ENCODE data around the gene TRPM3.
A peak's percentile ranks its signal among the peaks of the same experiment; 100 is the strongest.

The TRPM3 gene

GRCh38 chr9:70677055-70677735 is 444.2 kb downstream of the TRPM3 start:
- Histone ChIP-seq H3K4me1 (ENCODE audit: control insufficient read depth in 1 of 2, insufficient read depth in 2 of 2, low read length in 2 of 2) (no peaks in the 10 kb centered on the region), H3K79me2 (ENCODE audit: control insufficient read depth, insufficient read depth, low read length, poor library complexity) (no peaks in the 10 kb centered on the region), H3K23ac (ENCODE audit: low read length) (no peak overlapping the region), H3K27me3 (ENCODE audit: insufficient read depth, low read length) (no peaks in the 10 kb centered on the region), H3K4ac (ENCODE audit: low read depth, low read length) (no peak overlapping the region), H3K9me3 (ENCODE audit: insufficient read depth, low read depth, low read length) (no peaks in the 10 kb centered on the region), H2BK5ac (ENCODE audit: low read depth, low read length, poor library complexity) (no peak overlapping the region), H2AFZ (ENCODE audit: insufficient read depth, low read length, poor library complexity) (no peak overlapping the region), H4K91ac (ENCODE audit: low read depth, low read length) (no peak overlapping the region), H3K14ac (ENCODE audit: low read length) (no peak overlapping the region), H3K27ac (ENCODE audit: low read depth, low read length) (no peak overlapping the region), H2BK12ac (ENCODE audit: low read length) (no peak overlapping the region), H2AK5ac (ENCODE audit: low read length) (no peak overlapping the region), H4K8ac (ENCODE audit: low read depth, low read length) (no peak overlapping the region), H3K4me2 (ENCODE audit: low read length) (no peak overlapping the region), H3K79me1 (ENCODE audit: low read length) (no peaks in the 10 kb centered on the region), H4K12ac (ENCODE audit: low read depth, low read length) (no peak overlapping the region), H2BK120ac (ENCODE audit: insufficient read depth, low read length, poor library complexity) (no peak overlapping the region), H3K36me3 (ENCODE audit: control insufficient read depth in 1 of 2, insufficient read depth in 2 of 2, low read length in 2 of 2) (no peaks in the 10 kb centered on the region), H3K4me3 (ENCODE audit: low read depth, low read length) (no peak overlapping the region), H3K18ac (ENCODE audit: low read length) (no peak overlapping the region), H3K9ac (ENCODE audit: low read length) (no peak overlapping the region)
- DNase-seq: peak in 1 of 2 donors; percentile 33
- no CpG with 5 or more reads among the region's 5 CpGs for whole genome bisulfite sequencing (ENCODE audit: extremely low coverage, insufficient coverage, insufficient read length)

- H3K14ac ChIP-seq (ENCODE audit: low read length): no peak overlapping the region
- no peak overlapping the region for H3K4me2 ChIP-seq (ENCODE audit: low read length)
- H3K9me3 ChIP-seq (ENCODE audit: insufficient read depth, low read depth, low read length): no peaks in the 10 kb centered on the region
- H3K79me2 ChIP-seq (ENCODE audit: control insufficient read depth, insufficient read depth, low read length, poor library complexity): no peaks in the 10 kb centered on the region
- no peak overlapping the region for H3K9ac ChIP-seq (ENCODE audit: low read length)
- DNase-seq: no peak
- H3K23ac ChIP-seq (ENCODE audit: low read length): no peak overlapping the region
- no peak overlapping the region for H2BK120ac ChIP-seq (ENCODE audit: insufficient read depth, low read length, poor library complexity)
- no peak overlapping the region for H3K4me3 ChIP-seq (ENCODE audit: low read depth, low read length)
- H4K12ac ChIP-seq (ENCODE audit: low read depth, low read length): no peak overlapping the region
- no peaks in the 10 kb centered on the region for H3K79me1 ChIP-seq (ENCODE audit: low read length)
- H2BK5ac ChIP-seq (ENCODE audit: low read depth, low read length, poor library complexity): no peak overlapping the region
- no peak overlapping the region for H3K27ac ChIP-seq (ENCODE audit: low read depth, low read length)
- no peaks in the 10 kb centered on the region for H3K27me3 ChIP-seq (ENCODE audit: insufficient read depth, low read length)
- no peak overlapping the region for H2BK12ac ChIP-seq (ENCODE audit: low read length)
- H3K36me3 ChIP-seq (ENCODE audit: control insufficient read depth in 1 of 2, insufficient read depth in 2 of 2, low read length in 2 of 2): no peaks in the 10 kb centered on the region
- no peak overlapping the region for H3K18ac ChIP-seq (ENCODE audit: low read length)
- H2AFZ ChIP-seq (ENCODE audit: insufficient read depth, low read length, poor library complexity): no peak overlapping the region
- H3K4me1 ChIP-seq (ENCODE audit: control insufficient read depth in 1 of 2, insufficient read depth in 2 of 2, low read length in 2 of 2): no peaks in the 10 kb centered on the region
- H3K4ac ChIP-seq (ENCODE audit: low read depth, low read length): no peak overlapping the region
- H4K91ac ChIP-seq (ENCODE audit: low read depth, low read length): no peak overlapping the region
- no peak overlapping the region for H2AK5ac ChIP-seq (ENCODE audit: low read length)
- WGBS (ENCODE audit: extremely low coverage, insufficient coverage, insufficient read length): no CpG with 5 or more reads among the region's 1 CpG
- H4K8ac ChIP-seq (ENCODE audit: low read depth, low read length): no peak overlapping the region
Measured at GRCh38 chr9:70675868-70676370, 445.5 kb downstream of the TRPM3 start.

- H3K4me2 ChIP-seq (ENCODE audit: low read length): no peak overlapping the region
- H3K9me3 ChIP-seq (ENCODE audit: insufficient read depth, low read depth, low read length): no peaks in the 10 kb centered on the region
- no CpG with 5 or more reads among the region's 1 CpG for WGBS (ENCODE audit: extremely low coverage, insufficient coverage, insufficient read length)
- no peak overlapping the region for H2AFZ ChIP-seq (ENCODE audit: insufficient read depth, low read length, poor library complexity)
- no peak overlapping the region for H3K4me3 ChIP-seq (ENCODE audit: low read depth, low read length)
- no peaks in the 10 kb centered on the region for H3K79me2 ChIP-seq (ENCODE audit: control insufficient read depth, insufficient read depth, low read length, poor library complexity)
- no peak overlapping the region for H4K12ac ChIP-seq (ENCODE audit: low read depth, low read length)
- H3K36me3 ChIP-seq (ENCODE audit: control insufficient read depth in 1 of 2, insufficient read depth in 2 of 2, low read length in 2 of 2): no peaks in the 10 kb centered on the region
- no peak overlapping the region for H3K27ac ChIP-seq (ENCODE audit: low read depth, low read length)
- H3K27me3 ChIP-seq (ENCODE audit: insufficient read depth, low read length): no peaks in the 10 kb centered on the region
- H3K14ac ChIP-seq (ENCODE audit: low read length): no peak overlapping the region
- no peaks in the 10 kb centered on the region for H3K79me1 ChIP-seq (ENCODE audit: low read length)
- H4K8ac ChIP-seq (ENCODE audit: low read depth, low read length): no peak overlapping the region
- no peak overlapping the region for H2BK5ac ChIP-seq (ENCODE audit: low read depth, low read length, poor library complexity)
- H3K4ac ChIP-seq (ENCODE audit: low read depth, low read length): no peak overlapping the region
- no peak overlapping the region for H3K9ac ChIP-seq (ENCODE audit: low read length)
- H3K23ac ChIP-seq (ENCODE audit: low read length): no peak overlapping the region
- no peak overlapping the region for H4K91ac ChIP-seq (ENCODE audit: low read depth, low read length)
- H2BK120ac ChIP-seq (ENCODE audit: insufficient read depth, low read length, poor library complexity): no peak overlapping the region
- DNase-seq: no peak
- no peak overlapping the region for H3K18ac ChIP-seq (ENCODE audit: low read length)
- no peak overlapping the region for H2BK12ac ChIP-seq (ENCODE audit: low read length)
- H3K4me1 ChIP-seq (ENCODE audit: control insufficient read depth in 1 of 2, insufficient read depth in 2 of 2, low read length in 2 of 2): no peaks in the 10 kb centered on the region
- no peak overlapping the region for H2AK5ac ChIP-seq (ENCODE audit: low read length)
Measured at GRCh38 chr9:70673844-70674243, 447.6 kb downstream of the TRPM3 start.

- H4K12ac ChIP-seq (ENCODE audit: low read depth, low read length): no peak overlapping the region
- no peaks in the 10 kb centered on the region for H3K9me3 ChIP-seq (ENCODE audit: insufficient read depth, low read depth, low read length)
- no peaks in the 10 kb centered on the region for H3K36me3 ChIP-seq (ENCODE audit: control insufficient read depth in 1 of 2, insufficient read depth in 2 of 2, low read length in 2 of 2)
- H3K27ac ChIP-seq (ENCODE audit: low read depth, low read length): no peak overlapping the region
- no peak overlapping the region for H4K8ac ChIP-seq (ENCODE audit: low read depth, low read length)
- no peaks in the 10 kb centered on the region for H3K79me1 ChIP-seq (ENCODE audit: low read length)
- no peak overlapping the region for H4K91ac ChIP-seq (ENCODE audit: low read depth, low read length)
- no peak overlapping the region for H3K4me2 ChIP-seq (ENCODE audit: low read length)
- H3K18ac ChIP-seq (ENCODE audit: low read length): no peak overlapping the region
- H3K9ac ChIP-seq (ENCODE audit: low read length): no peak overlapping the region
- no CpG with 5 or more reads among the region's 1 CpG for WGBS (ENCODE audit: extremely low coverage, insufficient coverage, insufficient read length)
- no peak overlapping the region for H3K4ac ChIP-seq (ENCODE audit: low read depth, low read length)
- no peaks in the 10 kb centered on the region for H3K4me1 ChIP-seq (ENCODE audit: control insufficient read depth in 1 of 2, insufficient read depth in 2 of 2, low read length in 2 of 2)
- no peak overlapping the region for H2BK12ac ChIP-seq (ENCODE audit: low read length)
- no peak for DNase-seq
- H2BK120ac ChIP-seq (ENCODE audit: insufficient read depth, low read length, poor library complexity): no peak overlapping the region
- H2AFZ ChIP-seq (ENCODE audit: insufficient read depth, low read length, poor library complexity): no peak overlapping the region
- no peak overlapping the region for H2BK5ac ChIP-seq (ENCODE audit: low read depth, low read length, poor library complexity)
- H3K4me3 ChIP-seq (ENCODE audit: low read depth, low read length): no peak overlapping the region
- no peak overlapping the region for H2AK5ac ChIP-seq (ENCODE audit: low read length)
- no peaks in the 10 kb centered on the region for H3K27me3 ChIP-seq (ENCODE audit: insufficient read depth, low read length)
- no peak overlapping the region for H3K23ac ChIP-seq (ENCODE audit: low read length)
- no peak overlapping the region for H3K14ac ChIP-seq (ENCODE audit: low read length)
- no peaks in the 10 kb centered on the region for H3K79me2 ChIP-seq (ENCODE audit: control insufficient read depth, insufficient read depth, low read length, poor library complexity)
Measured at GRCh38 chr9:70672161-70672649, 449.2 kb downstream of the TRPM3 start.
